H1 (cell line): ENCODE results near the gene PLXND1. TPM values are rescaled to one million over a fixed set of nuclear protein-coding genes. Genes with fewer than 3 reads are reported as not detected.

Experiments
- CTCF ChIA-PET: fragments of 300-600 bp; sonication (Branson Sonifier 250); formaldehyde crosslinking; loops from one replicate; lab custom pipeline; 2021; ENCODE audit not compliant: partially characterized antibody; lab: Charles Lee
- POLR2A ChIA-PET: fragments of 300-600 bp; sonication (Branson Sonifier 250); formaldehyde crosslinking; loops from one replicate; lab custom pipeline; 2021; ENCODE audit warnings: inconsistent platforms; ENCODE audit not compliant: partially characterized antibody; lab: Charles Lee
- DNase-seq, 2 experiments: peaks; one replicate each; pipeline versions ENCODE4 v3.0.0 to v3.0.0-alpha.2; 2010 to 2022; ENCODE audit warnings: low spot score in 2 of 2, low read depth in 1 of 2, mixed read lengths in 1 of 2
- FAIRE-seq: peaks from 2 replicates; lab custom pipeline; 2011; peaks lifted over from hg19 to GRCh38; lab: Jason Lieb, UNC
- H2AFZ ChIP-seq: 2 replicates; pipeline ENCODE4 v1.8.1; 2012; ENCODE audit warnings: low read length, inconsistent platforms
- H2AK5ac ChIP-seq: 2 replicates; pipeline ENCODE4 v1.6.1; 2013; ENCODE audit warnings: low read depth, low read length
- H2BK120ac ChIP-seq: replicated peaks from 2 replicates; pipeline ENCODE3; 2013; ENCODE audit warnings: low read depth, low read length, inconsistent platforms
- H2BK12ac ChIP-seq: 2 replicates; pipeline ENCODE4 v1.6.1; 2013; ENCODE audit warnings: low read depth, low read length
- H2BK15ac ChIP-seq: 2 replicates; pipeline ENCODE4 v1.6.1; 2013; ENCODE audit warnings: low read length
- H2BK20ac ChIP-seq: 2 replicates; pipeline ENCODE4 v1.6.1; 2013; ENCODE audit warnings: low read length
- H2BK5ac ChIP-seq: 2 replicates; pipeline ENCODE4 v1.6.1; 2013; ENCODE audit warnings: low read depth, low read length
- H3K14ac ChIP-seq: 2 replicates; pipeline ENCODE4 v1.6.1; 2013; ENCODE audit warnings: inconsistent platforms; ENCODE audit not compliant: insufficient read length
- H3K18ac ChIP-seq: 2 replicates; pipeline ENCODE4 v1.6.1; 2013; ENCODE audit warnings: low read length; ENCODE audit errors: extremely low read depth
- H3K23ac ChIP-seq: 2 replicates; pipeline ENCODE4 v1.6.1; 2013; ENCODE audit warnings: inconsistent platforms; ENCODE audit not compliant: insufficient read length
- H3K23me2 ChIP-seq: 2 replicates; pipeline ENCODE4 v1.6.1; 2013; ENCODE audit warnings: low read depth, low read length
- H3K27ac ChIP-seq: 2 replicates; pipeline ENCODE4 v1.6.1; 2011; ENCODE audit warnings: low read depth, low read length, inconsistent platforms
- H3K27me3 ChIP-seq, 4 experiments: replicated peaks in 1 of 4; 1 replicate in 1 of 4; 2 replicates in 3 of 4; pipeline versions ENCODE4 v1.6.1 to v1.8.1; 2011 to 2013; ENCODE audit warnings: low read length in 3 of 4, mild to moderate bottlenecking in 3 of 4, inconsistent platforms in 2 of 4, mixed read lengths in 2 of 4, moderate library complexity in 1 of 4; ENCODE audit not compliant: control insufficient read depth in 3 of 4, insufficient read depth in 3 of 4; ENCODE audit errors: extremely low read depth in 1 of 4
- H3K36me3 ChIP-seq, 4 experiments: 2 replicates each; pipeline versions ENCODE4 v1.6.1 to v1.8.1; 2011 to 2013; ENCODE audit warnings: mild to moderate bottlenecking in 4 of 4, low read length in 3 of 4, moderate library complexity in 2 of 4, control low read depth in 1 of 4, inconsistent platforms in 1 of 4; ENCODE audit not compliant: insufficient read depth in 4 of 4, control insufficient read depth in 2 of 4
- H3K4ac ChIP-seq: replicated peaks from 2 replicates; pipeline ENCODE3; 2013; ENCODE audit warnings: low read length, low read depth, mixed read lengths, inconsistent platforms; ENCODE audit not compliant: insufficient read length
- H3K4me1 ChIP-seq, 4 experiments: replicated peaks in 1 of 4; 1 replicate in 1 of 4; 2 replicates in 3 of 4; pipeline versions ENCODE4 v1.6.1 to v1.8.1; 2011 to 2013; ENCODE audit warnings: low read length in 3 of 4, inconsistent platforms in 2 of 4, mixed read lengths in 1 of 4; ENCODE audit not compliant: insufficient read depth in 4 of 4, control insufficient read depth in 3 of 4
- H3K4me2 ChIP-seq, 2 experiments: 2 replicates each; pipeline versions ENCODE4 v1.6.1 to v1.8.1; 2011 to 2013; ENCODE audit warnings: low read depth in 2 of 2, low read length in 2 of 2, control low read depth in 1 of 2, inconsistent platforms in 1 of 2, mild to moderate bottlenecking in 1 of 2; ENCODE audit not compliant: insufficient read depth in 1 of 2
- H3K4me3 ChIP-seq, 4 experiments: fragments of 200-600, 300-600 bp in 1 of 4; sonication (generic), shearing (Covaris generic), sonication (Bioruptor Twin) in 1 of 4; 2 replicates each; pipeline versions ENCODE4 v1.5.1 to v1.8.1; 2011 to 2016; ENCODE audit warnings: low read length in 4 of 4, low read depth in 3 of 4, control low read depth in 2 of 4, inconsistent platforms in 2 of 4, mild to moderate bottlenecking in 2 of 4, mixed read lengths in 1 of 4, moderate library complexity in 1 of 4; ENCODE audit not compliant: insufficient read depth in 2 of 4; ENCODE audit errors: extremely low read depth in 1 of 4
- H3K56ac ChIP-seq: replicated peaks from 2 replicates; pipeline ENCODE3; 2013; ENCODE audit warnings: low read depth, mild to moderate bottlenecking, mixed read lengths, low read length, inconsistent platforms; ENCODE audit not compliant: insufficient read length
- H3K79me1 ChIP-seq: 2 replicates; pipeline ENCODE4 v1.6.1; 2013; ENCODE audit warnings: low read depth, low read length, control low read depth
- H3K79me2 ChIP-seq, 2 experiments: 2 replicates each; pipeline versions ENCODE4 v1.6.1 to v1.8.1; 2012 to 2013; ENCODE audit warnings: low read length in 2 of 2, mild to moderate bottlenecking in 2 of 2, inconsistent platforms in 1 of 2; ENCODE audit not compliant: insufficient read depth in 2 of 2, control insufficient read depth in 1 of 2
- H3K9ac ChIP-seq, 4 experiments: replicated peaks in 1 of 4; 1 replicate in 1 of 4; 2 replicates in 3 of 4; pipeline versions ENCODE4 v1.6.1 to v1.8.1; 2011 to 2013; ENCODE audit warnings: low read depth in 3 of 4, low read length in 3 of 4, control low read depth in 2 of 4, mild to moderate bottlenecking in 2 of 4, moderate library complexity in 2 of 4, inconsistent platforms in 1 of 4; ENCODE audit errors: extremely low read depth in 1 of 4
- H3K9me3 ChIP-seq, 2 experiments: 2 replicates each; pipeline versions ENCODE4 v1.6.1 to v1.8.1; 2012 to 2013; ENCODE audit warnings: mild to moderate bottlenecking in 2 of 2, moderate library complexity in 2 of 2, control low read depth in 1 of 2, inconsistent platforms in 1 of 2, low read depth in 1 of 2, low read length in 1 of 2, mixed read lengths in 1 of 2; ENCODE audit not compliant: insufficient read depth in 2 of 2
- H4K20me1 ChIP-seq, 2 experiments: replicated peaks in 1 of 2; 2 replicates each; pipeline versions ENCODE3 to v1.8.1; 2011 to 2013; ENCODE audit warnings: inconsistent platforms in 2 of 2, low read length in 2 of 2, mild to moderate bottlenecking in 1 of 2; ENCODE audit not compliant: insufficient read depth in 2 of 2, control insufficient read depth in 1 of 2
- H4K5ac ChIP-seq: 2 replicates; pipeline ENCODE4 v1.6.1; 2013; ENCODE audit warnings: low read length, low read depth, mixed read lengths, inconsistent platforms; ENCODE audit not compliant: insufficient read length
- H4K8ac ChIP-seq: 2 replicates; pipeline ENCODE4 v1.8.0; 2013; ENCODE audit warnings: mild to moderate bottlenecking, moderate library complexity, low read length, inconsistent platforms; ENCODE audit not compliant: insufficient read depth; ENCODE audit errors: extremely low read depth
- H4K91ac ChIP-seq: replicated peaks from 2 replicates; pipeline ENCODE3; 2013; ENCODE audit warnings: low read length, mixed read lengths, inconsistent platforms; ENCODE audit not compliant: insufficient read length
- CEBPB ChIP-seq: IDR thresholded peaks from 2 replicates; pipeline ENCODE4 v1.6.1; 2012; ENCODE audit warnings: low read depth, low read length
- CHD2 ChIP-seq: IDR thresholded peaks from 2 replicates; pipeline ENCODE4 v1.6.1; 2012; ENCODE audit warnings: low read length, improper control_type of control experiment
- HDAC2 ChIP-seq, 2 experiments: fragments of 300-600 bp in 1 of 2; sonication (generic) in 1 of 2; IDR thresholded peaks; 2 replicates each; pipeline ENCODE4 v1.6.1; 2011 to 2012; ENCODE audit warnings: low read depth in 2 of 2, low read length in 2 of 2, mild to moderate bottlenecking in 2 of 2, moderate library complexity in 2 of 2, borderline replicate concordance in 1 of 2, inconsistent platforms in 1 of 2
- KDM1A ChIP-seq: fragments of 200-600, 300-600 bp; sonication (generic); IDR thresholded peaks from 2 replicates; pipeline ENCODE4 v1.7.1; 2016; ENCODE audit warnings: mild to moderate bottlenecking, low read length, borderline replicate concordance
- KDM5A ChIP-seq: fragments of 200-600 bp; IDR thresholded peaks from 2 replicates; pipeline ENCODE4 v1.7.1; 2012; ENCODE audit warnings: mild to moderate bottlenecking, low read length, inconsistent platforms, mixed read lengths
- SIN3A ChIP-seq, 2 experiments: IDR thresholded peaks in 1 of 2; conservative IDR thresholded peaks in 1 of 2; 2 replicates each; pipeline ENCODE4 v1.6.1; 2011 to 2012; ENCODE audit warnings: low read length in 2 of 2, improper control_type of control experiment in 1 of 2, low read depth in 1 of 2, mild to moderate bottlenecking in 1 of 2
- SIRT6 ChIP-seq: IDR thresholded peaks from one replicate; pipeline ENCODE4 v1.7.1; 2012; ENCODE audit warnings: low read length, inconsistent platforms
- SRF ChIP-seq: IDR thresholded peaks from 2 replicates; pipeline ENCODE4 v1.6.1; 2011; ENCODE audit warnings: mild to moderate bottlenecking, low read depth, low read length, moderate library complexity
- TBP ChIP-seq: IDR thresholded peaks from 2 replicates; pipeline ENCODE4 v1.6.1; 2011; ENCODE audit warnings: low read depth, low read length, improper control_type of control experiment
- TEAD4 ChIP-seq: IDR thresholded peaks from 2 replicates; pipeline ENCODE4 v1.6.1; 2012; ENCODE audit warnings: low read depth, low read length, inconsistent platforms, mixed read lengths
- WGBS, 2 experiments: shearing (Covaris generic) in 1 of 2; methylation state at CpG; one replicate each; pipeline versions ENCODE4 v1.1.6 to v1.1.7; 2013 to 2015; ENCODE audit warnings: low lambda C conversion rate in 2 of 2, mixed read lengths in 2 of 2, inconsistent platforms in 1 of 2, low coverage in 1 of 2, missing lambda C conversion rate in 1 of 2; ENCODE audit not compliant: insufficient replicate concordance in 2 of 2, insufficient coverage in 1 of 2, insufficient read length in 1 of 2; ENCODE audit errors: extremely low coverage in 1 of 2, missing lambda C conversion rate in 1 of 2; 5-methylcytosine and 5-hydroxymethylcytosine counted together
- polyA plus RNA-seq, 7 experiments: library from polyadenylated mRNA; depleted of rRNA in 3 of 7; stranded (reverse) in 5 of 7; unstranded in 2 of 7; fragments of >200 nt in 5 of 7; fragments of 200-250 nt in 2 of 7; gene quantifications; 1 replicate in 5 of 7; 2 replicates in 1 of 7; 4 replicates in 1 of 7; pipeline versions ENCODE4 v1.2.1 to v1.2.3, GENCODE V29; 2011 to 2013; ENCODE audit warnings: missing spikeins in 2 of 7, mixed read lengths in 2 of 7
- total RNA-seq: library from RNA; stranded (reverse); fragmentation: NEBNext Ultra II Directional; extraction: Animal tissue kit (Norgen Biotek cat#: 25700); gene quantifications from 2 replicates; pipeline ENCODE4 v1.2.1, GENCODE V29; 2021
- TF ChIP-seq, protein P1 (sequence below): IDR thresholded peaks from 2 replicates; pipeline ENCODE4 v1.6.1; 2012; ENCODE audit warnings: inconsistent platforms

PLXND1 gene
- total and polyA plus RNA-seq, 2 of the 8 experiments (the other 6 are each of a cell fraction or from before 2014, with no cell fraction given), result 17.7 to 66.4 TPM

DNA sequence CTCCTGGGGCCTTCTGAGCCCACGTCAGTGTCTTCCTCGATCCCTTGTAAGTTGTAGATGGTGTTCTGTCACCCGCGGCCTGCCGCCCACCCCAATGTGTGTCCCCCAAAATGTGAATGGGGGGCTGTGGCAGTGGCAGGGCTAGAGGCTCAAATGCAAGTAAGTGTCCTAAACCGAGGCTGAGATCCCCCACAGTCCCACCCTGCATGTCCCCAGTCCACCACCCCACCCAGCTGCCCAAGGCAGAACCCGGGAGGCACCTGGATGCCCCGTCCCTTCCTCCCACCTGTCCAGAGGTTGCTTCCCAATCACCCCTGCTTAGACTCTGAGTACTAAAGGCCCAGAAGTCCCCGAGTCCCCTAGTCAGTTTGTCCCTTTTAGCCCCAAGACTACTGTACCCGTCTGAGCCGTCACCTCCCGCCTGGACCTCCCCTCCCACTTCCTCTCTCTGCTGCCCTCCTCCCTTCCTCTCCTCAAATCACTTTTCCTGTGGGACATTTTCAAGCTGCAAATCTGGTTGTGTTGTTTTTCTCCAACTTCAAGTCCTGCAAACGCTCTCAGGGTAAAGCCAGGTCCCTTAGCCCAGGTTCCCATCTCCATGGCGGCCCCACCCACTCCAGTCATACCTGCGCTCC lies 11.8 kb upstream of the PLXND1 start:
- Histone ChIP-seq H4K5ac (no peak overlapping the region), H4K20me1 (no peaks in the 10 kb centered on the region), H3K4me1 (peaks cover 0 to 11% (median under 1%) of the 10 kb centered on the region in 4 experiments; a peak in 3 of 7 replicates), H3K27ac (no peak overlapping the region), H2BK120ac (no peak overlapping the region), H4K8ac (peak overlapping the region; percentile 72; the same call in 1 of the 2 replicates), H3K36me3 (no peaks in the 10 kb centered on the region), H3K79me1 (no peaks in the 10 kb centered on the region), H3K18ac (no peak overlapping the region), H3K9me3 (no peaks in the 10 kb centered on the region), H3K23me2 (no peaks in the 10 kb centered on the region), H3K79me2 (no peaks in the 10 kb centered on the region), H2AK5ac (no peak overlapping the region), H3K27me3 (no peaks in the 10 kb centered on the region), H2BK15ac (no peak overlapping the region), H3K56ac (no peak overlapping the region), H3K4me2 (no peak overlapping the region), H3K4me3 (no peak overlapping the region), H4K91ac (peak overlapping the region; percentile 65), H3K23ac (no peak overlapping the region), H2AFZ (no peak overlapping the region), H3K14ac (no peak overlapping the region), H2BK5ac (no peak overlapping the region), H3K4ac (no peak overlapping the region), H2BK12ac (peak overlapping the region; percentile 50; the same call in 1 of the 2 replicates), H3K9ac (no peak overlapping the region), H2BK20ac (no peak overlapping the region)
- ChIA-PET CTCF (interaction anchor here (0.9 to 1.6 kb wide), 5 partner anchors 9 to 488 kb away, joined by 3 to 8 read pairs (median 3); no protein-coding TSS in a partner anchor), POLR2A (interaction anchor here (0.8 to 1.2 kb wide), 2 partner anchors 13 to 88 kb away, joined by 4 read pairs; no protein-coding TSS in a partner anchor)
- FAIRE-seq (no peak), DNase-seq (no peak)
- WGBS, 2 experiments, result 89% methylated on average over 15 of the region's 15 CpGs; no CpG with 5 or more reads in 1 of the 2 experiments
- TF ChIP-seq CEBPB, result no peak
- TF ChIP-seq KDM5A, result no peak
- TF ChIP-seq KDM1A, result no peak
- TF ChIP-seq SIN3A (conservative IDR thresholded peaks at IDR 0.05 in 1 of 2, IDR thresholded peaks at IDR 0.05 in 1 of 2; ENCODE audit: low read depth in 1 of 2, low read length in 2 of 2), result no peak
- TF ChIP-seq TBP, result no peak
- TF ChIP-seq SRF, result no peak
- no peak for TF ChIP-seq TEAD4
- TF ChIP-seq SIRT6, result no peak
- TF ChIP-seq, protein P1, sequence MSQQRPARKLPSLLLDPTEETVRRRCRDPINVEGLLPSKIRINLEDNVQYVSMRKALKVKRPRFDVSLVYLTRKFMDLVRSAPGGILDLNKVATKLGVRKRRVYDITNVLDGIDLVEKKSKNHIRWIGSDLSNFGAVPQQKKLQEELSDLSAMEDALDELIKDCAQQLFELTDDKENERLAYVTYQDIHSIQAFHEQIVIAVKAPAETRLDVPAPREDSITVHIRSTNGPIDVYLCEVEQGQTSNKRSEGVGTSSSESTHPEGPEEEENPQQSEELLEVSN, result no peak
- TF ChIP-seq HDAC2 (IDR thresholded peaks at IDR 0.05; ENCODE audit: borderline replicate concordance in 1 of 2, low read depth in 2 of 2, low read length in 2 of 2), result no peak
- no peak for TF ChIP-seq CHD2
